AG09319 (cell line): Measurements from ENCODE around the gene ZNF808.
"Not testable (repeated sequence)": the region's sequence is repeated elsewhere in the genome, so short reads cannot be mapped to it uniquely, and the experiment has no call there.

ENCODE experiments used
- DNase-seq: peaks from one replicate; pipeline ENCODE4 v3.0.0-alpha.2; 2010; ENCODE audit warnings: low read depth; ENCODE audit errors: extremely low read depth
- TF ChIP-seq, protein P1 (sequence below): IDR thresholded peaks from 2 replicates; pipeline ENCODE4 v1.5.1; 2011; ENCODE audit warnings: low read depth, mild to moderate bottlenecking, inconsistent platforms, low read length, moderate library complexity

ZNF808 gene

DNA sequence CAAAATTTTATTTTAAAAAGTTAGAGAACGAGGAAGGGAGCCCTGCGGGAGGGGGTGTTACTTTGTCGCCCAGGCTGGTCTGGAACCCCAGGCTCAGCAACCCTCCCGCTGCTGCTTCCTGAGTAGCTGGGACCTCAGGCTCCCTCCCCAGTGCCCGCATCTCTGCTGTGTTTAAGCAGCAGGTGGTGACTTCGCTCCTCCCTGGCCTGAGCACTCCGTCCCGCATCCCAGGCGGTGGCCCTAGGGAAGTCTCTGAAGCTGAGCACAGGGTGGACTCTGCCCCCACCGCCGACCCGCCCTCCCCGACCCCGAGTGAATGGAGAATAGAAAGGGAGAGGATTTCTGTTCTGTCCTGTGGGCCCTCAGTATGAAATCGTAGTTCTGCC is 73.2 kb downstream of the ZNF808 start:
- no peak for DNase-seq
- TF ChIP-seq, protein P1, sequence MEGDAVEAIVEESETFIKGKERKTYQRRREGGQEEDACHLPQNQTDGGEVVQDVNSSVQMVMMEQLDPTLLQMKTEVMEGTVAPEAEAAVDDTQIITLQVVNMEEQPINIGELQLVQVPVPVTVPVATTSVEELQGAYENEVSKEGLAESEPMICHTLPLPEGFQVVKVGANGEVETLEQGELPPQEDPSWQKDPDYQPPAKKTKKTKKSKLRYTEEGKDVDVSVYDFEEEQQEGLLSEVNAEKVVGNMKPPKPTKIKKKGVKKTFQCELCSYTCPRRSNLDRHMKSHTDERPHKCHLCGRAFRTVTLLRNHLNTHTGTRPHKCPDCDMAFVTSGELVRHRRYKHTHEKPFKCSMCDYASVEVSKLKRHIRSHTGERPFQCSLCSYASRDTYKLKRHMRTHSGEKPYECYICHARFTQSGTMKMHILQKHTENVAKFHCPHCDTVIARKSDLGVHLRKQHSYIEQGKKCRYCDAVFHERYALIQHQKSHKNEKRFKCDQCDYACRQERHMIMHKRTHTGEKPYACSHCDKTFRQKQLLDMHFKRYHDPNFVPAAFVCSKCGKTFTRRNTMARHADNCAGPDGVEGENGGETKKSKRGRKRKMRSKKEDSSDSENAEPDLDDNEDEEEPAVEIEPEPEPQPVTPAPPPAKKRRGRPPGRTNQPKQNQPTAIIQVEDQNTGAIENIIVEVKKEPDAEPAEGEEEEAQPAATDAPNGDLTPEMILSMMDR: no peak

DNA sequence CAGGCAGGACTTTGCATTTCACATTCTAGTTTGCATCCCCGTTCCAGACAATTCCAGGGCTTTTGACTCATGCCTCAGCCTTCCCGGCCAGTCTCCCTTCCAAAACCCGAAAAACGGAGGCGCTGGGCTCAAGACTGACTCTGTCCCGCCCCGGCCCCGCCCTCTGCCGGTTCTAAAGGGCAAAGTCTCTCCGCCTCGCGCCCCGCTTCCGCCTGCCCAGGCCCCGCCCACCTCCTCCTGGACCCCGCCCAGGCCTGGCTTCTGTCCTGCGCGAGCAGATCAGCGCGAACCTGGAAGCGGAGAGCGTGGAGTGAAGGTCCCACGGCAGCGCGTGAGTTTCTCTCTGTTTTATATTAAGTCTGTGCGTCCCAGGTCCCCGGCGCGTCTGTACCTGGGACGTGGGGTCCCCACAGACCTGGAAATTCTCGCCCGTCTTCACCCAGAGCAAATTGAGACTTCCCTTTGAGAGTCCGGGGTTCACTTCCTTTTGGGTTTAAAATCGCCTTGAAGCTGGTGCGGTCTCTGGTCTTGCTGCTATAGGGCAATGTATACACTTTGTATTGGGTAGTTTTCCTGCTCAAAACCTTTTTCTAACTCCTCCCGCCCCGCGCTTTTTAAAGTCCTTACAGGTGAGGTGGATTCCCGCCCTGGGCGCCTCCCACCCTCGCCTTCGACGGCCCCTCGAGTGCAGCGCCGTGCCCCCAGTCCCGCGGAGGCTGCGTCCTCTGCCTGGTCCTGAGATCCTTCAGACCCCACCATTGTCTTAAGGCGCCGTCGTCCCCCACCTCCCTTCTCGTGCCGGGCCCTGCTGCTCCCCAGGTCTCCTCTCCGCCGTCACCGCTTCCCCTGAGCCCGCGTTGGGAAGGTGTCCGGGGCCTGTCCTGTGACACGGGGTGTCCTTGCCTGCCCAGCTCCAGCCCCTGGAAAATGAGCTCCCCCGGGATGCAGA is 73.8 kb downstream of the ZNF808 start:
- TF ChIP-seq, protein P1: peak; percentile 16
- DNase-seq: peak; percentile 77

DNA sequence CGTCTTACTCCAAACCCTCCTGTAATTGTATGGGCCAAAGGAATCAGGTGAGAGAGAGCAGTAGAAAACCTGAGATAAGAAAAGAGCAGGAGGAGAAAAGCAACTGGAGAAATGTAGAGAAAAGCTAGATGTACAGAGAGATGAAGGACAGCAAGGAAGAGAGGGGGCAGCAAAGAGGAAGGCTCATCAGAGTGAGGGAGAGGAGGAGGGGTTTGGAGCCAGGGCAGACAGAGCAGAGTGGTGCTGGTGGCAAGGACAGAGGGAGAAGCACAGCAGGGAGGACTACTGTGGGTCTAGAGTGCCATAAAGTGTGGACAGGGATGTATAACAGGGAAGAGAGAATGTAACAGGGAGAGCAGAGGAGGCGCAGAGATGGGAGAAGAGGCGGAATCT is 74.5 kb downstream of the ZNF808 start:
- TF ChIP-seq, protein P1: peak; percentile 13
- DNase-seq: not testable (repeated sequence)

DNA sequence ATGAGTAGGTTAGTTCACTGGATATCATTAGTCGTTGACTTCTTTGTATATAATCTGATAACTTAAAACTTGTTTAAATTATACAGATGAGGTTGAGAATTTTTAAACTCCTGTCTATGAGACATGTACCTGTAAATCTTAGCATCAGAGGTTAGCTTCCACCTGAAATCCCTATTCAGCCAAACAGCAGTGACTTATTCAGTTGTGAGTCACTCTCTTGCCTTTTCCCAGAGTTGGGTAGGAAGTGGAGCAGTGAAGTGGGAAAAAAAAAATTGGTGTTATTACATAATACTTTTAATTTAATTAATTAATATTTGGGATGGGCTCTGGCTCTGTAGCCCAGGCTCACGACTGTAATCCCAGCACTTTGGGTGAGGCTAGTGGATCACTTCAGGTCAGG is 75.5 kb downstream of the ZNF808 start:
- DNase-seq: no peak
- TF ChIP-seq, protein P1: no peak

DNA sequence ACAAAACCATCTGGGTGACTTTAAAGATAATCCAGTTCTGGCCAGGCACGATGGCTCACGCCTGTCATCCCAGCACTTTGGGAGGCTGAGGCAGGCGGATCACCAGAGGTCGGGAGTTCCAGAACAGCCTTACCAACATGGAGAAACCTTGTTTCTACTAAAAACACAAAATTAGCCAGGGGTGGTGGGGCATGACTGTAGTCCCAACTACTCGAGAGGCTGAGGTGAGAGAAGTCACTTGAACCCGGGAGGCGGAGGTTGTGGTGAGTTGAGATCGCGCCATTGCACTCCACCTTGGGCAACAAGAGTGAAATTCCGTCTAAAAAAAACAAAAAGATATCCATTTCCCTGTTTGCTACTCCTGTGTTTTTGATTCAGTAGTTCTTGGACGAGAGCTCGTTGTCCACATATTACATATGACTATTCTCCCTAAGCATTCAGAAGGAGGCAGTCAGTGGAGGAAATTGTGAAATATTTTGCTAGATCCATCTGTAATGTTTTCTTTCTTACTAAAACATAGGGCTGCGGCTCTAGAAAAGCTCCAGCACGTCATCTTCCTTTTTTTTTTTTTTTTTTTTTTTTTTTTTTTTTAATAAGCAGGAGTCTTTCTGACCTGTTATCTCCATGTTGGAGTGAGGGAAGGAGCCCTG is 76.2 kb downstream of the ZNF808 start:
- no peak for DNase-seq
- TF ChIP-seq, protein P1: no peak
